GM19099 (cell line): Measurements from ENCODE around the gene PTGIS.

Experiments used
- POLR2A ChIP-seq: IDR thresholded peaks from 3 replicates; pipeline ENCODE4 v1.6.1; 2011; ENCODE audit warnings: low read depth; ENCODE audit not compliant: insufficient read length; ENCODE audit errors: extremely low read depth

PTGIS gene

DNA sequence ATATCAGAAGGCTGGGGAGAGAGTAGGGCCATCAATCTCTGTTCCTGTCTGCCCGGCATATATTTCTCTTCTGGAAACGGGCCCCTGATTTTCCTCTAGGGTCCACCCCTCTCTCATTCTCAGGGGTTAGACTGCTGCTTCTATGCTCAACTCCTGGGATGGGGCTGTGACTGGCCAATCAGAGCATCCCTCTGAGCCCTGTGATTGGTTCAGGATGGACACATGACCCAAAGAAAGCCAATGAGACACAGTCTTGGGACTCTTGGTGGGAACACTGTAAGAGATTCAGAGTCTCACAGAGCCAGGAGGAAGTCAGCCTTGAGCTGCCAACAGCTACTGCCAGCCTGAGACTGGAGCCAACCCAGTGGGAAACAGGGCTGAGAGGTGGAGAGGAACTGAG lies 54.4 kb downstream of the PTGIS start:
- TF ChIP-seq POLR2A: no peak

DNA sequence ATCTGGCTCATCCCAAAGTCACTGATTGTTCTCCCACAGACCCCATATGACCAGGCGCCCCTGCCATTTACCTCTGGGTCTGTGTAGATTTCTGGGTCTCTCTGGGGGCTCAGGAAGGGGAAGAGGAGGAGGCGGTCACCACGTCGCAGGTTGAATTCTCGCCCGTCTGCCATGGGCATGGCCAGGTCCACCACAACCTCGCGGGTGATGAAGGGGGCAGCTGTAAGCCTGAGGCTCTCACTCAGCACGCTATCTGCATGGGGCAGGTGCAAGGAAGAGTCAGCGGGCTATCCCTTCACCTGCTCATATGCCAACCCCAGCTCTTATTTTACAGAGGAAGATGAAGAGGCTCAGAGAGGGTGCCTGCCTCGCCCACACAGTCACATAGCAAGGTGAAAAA lies 54.9 kb downstream of the PTGIS start:
- TF ChIP-seq POLR2A: no peak

DNA sequence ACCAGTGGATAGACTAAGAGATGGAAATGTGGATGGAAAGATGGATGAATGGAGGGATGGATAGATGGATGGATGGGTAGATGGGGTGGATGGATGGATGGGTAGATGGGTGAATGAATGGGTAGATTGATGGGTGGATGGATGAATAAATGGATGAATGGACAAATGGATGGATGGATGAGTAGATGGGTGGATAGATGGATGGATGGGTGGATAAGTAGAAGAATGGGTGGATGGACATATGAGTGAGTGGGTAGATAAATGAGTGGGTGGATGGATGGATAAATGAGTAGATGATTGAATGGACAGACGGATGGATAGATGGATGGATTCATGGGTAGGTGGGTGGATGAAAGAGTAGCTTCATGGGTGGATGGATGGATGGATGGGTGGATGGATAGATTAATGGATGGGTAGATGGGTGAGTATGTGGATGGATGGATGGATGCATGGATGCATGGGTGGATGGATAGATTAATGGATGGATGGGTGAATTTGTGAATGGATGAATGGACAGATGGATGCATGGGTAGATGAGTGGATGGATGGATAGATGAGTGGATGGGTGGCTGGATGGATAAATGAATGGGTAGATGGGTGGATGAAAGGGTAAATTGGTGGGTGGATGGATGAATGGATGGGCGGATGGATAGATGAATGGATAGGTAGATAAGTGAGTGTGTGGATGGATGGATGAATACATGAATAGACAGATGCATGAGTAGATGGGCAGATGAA lies 56.0 kb downstream of the PTGIS start:
- no peak for TF ChIP-seq POLR2A

DNA sequence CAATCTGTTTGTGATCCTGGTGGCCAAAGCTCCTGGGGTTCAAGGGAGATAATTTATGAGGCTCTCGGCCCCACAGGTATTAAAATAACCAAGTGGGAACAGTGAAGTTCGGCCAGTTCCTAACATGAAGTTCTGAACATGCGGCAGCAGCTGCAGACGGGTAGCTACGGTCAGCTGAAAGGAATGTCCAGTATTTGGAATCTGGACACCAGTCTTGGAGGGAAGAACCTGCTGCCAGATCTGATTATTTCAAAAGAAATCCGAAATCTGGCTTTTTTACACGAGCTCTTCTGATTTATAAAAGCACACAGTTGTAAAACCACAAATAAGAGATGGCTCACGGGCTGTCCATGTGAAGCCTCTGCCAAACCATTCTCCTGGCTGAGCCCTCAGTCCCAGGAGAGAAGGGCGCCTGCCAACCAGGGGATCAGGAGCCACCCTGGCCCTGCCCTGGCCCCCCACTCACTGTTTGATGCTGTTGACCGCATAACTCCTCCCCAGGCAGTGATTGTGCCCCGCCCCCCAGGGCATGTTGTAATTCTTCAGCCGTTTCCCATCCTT lies 57.3 kb downstream of the PTGIS start:
- TF ChIP-seq POLR2A: no peak

DNA sequence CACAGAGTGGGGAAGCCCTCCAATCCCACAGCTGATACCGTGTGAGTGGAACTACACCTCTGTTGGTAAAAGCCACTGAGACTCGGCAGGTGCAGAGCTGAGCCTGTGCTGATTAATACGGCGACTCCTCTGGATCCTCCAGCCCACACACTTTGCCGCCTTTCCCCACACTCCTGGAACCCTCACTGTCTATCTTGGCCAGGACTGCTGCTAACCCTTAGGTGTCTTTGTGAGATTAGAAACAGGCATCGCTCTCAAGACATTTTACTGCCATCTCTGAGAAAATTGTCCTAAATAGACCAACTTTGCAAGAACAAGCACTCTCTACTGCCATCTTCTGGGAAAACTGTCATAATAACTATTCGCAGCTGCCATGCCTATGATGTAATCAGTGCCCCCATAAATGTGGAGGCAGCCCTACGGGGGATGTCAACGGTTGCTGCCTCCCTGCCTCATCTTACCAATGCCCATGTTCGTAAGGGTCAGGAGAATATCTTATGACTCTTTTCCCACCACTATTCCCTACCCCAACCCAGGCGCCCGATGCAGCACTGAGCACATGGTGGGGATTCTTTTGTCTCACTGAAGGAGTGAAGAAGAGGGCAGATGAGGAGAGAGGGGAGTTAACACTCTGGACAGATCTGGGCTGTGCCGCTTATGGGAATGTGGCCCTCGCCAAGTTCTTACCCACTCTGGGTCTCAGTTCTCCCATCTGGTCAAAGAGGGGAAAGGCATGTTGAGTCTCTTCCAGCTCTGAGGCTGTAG lies 59.3 kb downstream of the PTGIS start:
- TF ChIP-seq POLR2A: no peak

DNA sequence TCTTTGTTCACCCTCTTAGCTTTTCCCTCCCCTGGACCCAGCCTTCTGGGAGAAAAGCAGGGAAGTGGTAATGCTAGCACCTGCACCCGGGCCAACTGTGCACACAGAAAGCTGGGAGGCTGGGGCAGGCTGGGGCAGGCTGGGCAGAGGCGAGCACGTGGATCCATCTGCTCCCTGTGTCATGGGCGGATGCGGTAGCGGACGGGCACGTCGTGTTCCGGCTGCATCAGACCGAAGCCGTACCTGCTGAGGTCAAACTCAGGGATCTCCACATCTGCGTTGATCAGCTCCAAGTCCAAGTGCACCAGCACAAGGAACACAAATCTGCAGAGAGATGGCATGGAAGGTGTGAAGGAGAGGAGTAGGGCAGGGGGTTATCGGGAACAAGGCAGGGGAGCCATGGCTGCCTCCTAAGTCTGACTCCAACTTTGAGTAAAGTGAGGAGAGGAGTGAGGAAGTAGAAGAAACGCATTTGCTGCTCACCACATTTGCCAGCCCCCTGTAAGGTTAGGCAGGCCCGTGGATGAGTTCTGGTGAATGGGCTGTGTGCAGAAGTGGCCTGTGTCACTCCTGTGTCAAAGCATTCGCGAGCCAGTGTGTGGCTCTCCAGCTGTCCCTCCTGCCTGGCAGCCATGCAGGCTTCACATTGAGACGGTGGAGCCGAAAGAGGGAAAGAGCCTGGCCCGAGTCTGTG lies 60.0 kb downstream of the PTGIS start:
- no peak for TF ChIP-seq POLR2A

DNA sequence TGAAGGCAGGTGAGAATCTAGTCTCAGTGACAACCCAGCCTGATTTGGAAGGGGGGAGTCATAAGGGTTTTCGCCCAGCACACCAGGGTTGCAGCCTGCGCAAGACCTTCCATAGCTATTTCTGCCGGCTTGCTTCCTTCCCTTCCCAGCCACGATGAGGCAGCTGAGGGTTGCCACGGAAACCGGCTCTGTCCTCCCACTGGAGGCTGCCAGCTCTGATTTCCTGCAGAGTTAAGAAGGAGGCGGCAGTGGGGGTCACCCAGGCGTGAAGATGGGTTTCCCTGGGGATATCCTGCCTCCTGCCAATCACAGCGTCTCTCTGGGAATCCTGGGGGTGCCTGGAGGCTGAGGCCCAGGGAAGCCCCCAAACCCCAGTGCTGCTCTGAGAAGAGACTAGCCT lies 62.4 kb downstream of the PTGIS start:
- no peak for TF ChIP-seq POLR2A

DNA sequence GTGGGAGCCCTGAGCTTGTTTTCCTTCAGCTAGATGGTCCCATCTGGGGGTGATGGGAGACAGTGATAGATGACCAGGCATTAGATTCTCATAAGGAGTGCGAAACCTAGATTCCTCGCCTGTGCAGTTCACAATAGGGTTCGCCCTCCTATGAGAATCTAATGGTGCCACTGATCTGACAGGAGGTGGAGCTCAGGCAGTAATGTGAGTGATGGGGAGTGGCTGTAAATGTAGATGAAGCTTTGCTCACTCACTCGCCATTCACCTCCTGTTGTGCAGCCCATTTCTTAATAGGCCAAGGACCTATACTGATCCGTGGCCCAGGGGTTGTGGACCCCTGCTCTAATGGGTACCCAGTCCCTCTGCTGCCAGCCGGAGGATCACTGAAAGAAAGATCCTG lies 64.8 kb downstream of the PTGIS start:
- no peak for TF ChIP-seq POLR2A

- no peak for TF ChIP-seq POLR2A
Measured at GRCh38 chr20:49501917-49502316, 66.0 kb downstream of the PTGIS start.

DNA sequence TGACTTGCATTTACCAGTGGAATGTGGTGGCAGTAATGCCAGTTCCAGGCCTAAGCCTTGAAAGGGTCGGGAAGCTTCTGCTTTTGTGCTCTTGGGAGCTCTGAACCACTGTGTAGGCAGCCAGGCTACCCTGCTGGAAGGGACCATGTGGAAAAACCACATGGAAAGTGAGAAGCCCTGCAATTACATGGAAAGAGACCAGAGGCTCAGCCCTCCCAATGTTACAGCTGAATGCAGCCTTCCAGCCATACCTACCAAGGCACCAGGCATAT lies 70.6 kb downstream of the PTGIS start:
- no peak for TF ChIP-seq POLR2A

DNA sequence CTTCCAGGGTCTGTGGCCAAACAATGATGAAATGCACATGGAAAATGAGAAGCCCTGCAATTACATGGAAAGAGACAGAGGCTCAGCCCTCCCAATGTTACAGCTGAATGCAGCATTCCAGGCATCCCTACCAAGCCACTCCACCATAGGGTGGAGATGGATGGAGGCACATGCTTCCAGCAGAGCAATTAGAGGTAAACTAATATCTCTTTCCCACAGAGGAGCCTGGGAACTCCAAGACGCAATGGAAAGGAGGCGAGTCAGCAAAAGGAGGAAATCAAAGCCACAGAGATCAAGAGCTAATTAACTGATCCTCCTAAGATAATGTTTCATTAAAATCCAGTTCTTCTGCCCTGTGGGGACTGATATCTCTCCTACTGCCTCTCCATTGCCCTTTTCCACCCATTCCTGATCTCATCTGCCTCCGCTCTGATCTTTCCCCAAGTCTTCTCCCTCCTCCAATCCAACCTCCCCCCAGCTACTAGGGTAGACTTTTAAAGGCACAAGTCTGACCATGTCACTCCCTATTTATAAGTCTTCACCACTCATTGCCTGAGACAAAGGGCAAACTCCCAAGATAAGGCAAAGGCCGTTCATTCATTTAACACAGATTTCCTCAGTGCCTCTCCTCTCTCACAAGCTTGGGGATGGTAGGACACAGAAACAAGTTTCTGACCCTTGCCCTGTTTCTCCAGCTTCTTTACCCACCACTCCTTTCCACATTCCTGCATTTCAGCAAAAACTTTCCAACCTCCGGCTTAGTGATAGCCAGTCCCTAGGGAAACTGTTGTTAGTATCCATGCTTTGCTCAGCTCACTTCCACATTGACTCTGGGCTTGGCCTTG lies 71.2 kb downstream of the PTGIS start:
- no peak for TF ChIP-seq POLR2A

DNA sequence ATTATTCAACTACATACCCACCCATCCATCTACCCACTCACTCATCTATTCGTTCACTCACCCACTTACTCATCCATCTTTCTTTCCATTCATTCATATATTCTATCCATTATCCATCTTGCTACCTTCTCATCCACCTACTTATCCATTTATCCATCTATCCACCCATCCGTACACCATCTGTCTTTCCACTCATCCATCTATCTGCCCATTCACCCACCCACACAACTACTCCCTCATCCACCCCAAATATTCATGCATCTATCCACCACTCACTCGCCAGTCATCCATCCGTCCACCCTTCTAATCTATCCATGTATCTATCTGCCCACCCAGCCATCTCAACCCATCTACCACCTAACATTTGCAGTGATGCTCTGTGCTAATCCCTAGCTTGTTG lies 71.9 kb downstream of the PTGIS start:
- TF ChIP-seq POLR2A: no peak

DNA sequence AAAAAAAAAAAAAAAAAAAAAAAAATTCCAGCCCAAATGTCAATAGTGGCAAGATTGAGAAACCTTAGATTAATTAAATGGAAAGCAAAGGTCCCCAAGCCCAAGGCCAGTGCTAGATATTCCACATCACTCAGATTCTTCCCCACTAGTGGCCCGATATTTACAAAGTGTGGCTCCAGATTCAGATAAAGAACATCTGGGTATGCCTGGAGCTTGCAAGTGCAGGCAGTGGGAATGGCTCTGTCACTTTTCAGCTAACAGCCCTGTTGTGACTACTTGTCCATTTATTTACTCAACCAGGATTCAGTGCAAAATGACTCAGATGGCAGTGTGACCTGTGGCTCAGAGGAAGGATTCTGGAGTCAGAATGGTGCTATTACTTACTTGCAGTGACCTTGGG lies 77.2 kb downstream of the PTGIS start:
- TF ChIP-seq POLR2A: no peak

DNA sequence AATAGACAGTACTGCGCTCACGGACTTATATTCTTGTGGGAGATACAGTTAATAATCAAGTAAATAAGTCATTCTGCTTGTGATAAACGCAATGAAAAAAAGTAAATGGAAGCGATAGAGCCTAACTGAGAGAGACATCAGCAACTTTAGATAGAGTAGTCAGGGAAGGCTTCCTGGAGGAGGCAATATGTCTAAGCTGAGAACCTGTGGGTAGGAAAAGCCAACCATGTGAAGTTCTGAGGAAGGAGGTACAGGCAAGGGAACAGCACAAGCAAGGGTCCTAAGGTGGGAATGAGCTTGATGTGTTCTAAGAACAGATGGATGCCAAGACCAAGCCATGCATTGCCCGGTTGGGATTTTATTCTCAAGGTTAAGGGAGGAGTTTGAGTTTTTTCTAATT lies 78.2 kb downstream of the PTGIS start:
- no peak for TF ChIP-seq POLR2A

DNA sequence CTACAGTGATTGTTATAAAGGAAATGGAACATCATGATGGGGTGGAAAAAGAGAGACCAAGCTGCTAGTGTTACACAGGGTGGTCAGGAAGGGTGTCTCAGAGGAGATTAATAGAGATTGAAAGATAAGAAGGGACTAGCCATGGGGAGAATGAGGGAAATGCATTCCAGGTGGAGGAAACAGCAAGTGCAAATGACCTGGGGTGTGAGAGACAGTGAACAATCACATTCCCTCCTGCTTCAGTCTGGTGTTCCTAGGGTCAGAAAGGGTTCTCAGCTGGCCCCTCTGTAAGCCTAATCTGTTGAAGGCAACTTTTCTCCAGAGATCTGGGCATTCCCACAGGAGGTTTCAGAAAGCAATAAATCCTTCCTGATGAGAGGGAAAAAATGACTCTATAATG lies 81.9 kb downstream of the PTGIS start:
- no peak for TF ChIP-seq POLR2A

- no peak for TF ChIP-seq POLR2A
Measured at GRCh38 chr20:49485563-49485962, 82.4 kb downstream of the PTGIS start.
